Fibroblast of the aortic adventitia (primary cell): ENCODE results near the gene PLA2G12B. TPM values are rescaled to one million over a fixed set of nuclear protein-coding genes. Genes with fewer than 3 reads are reported as not detected.

Source experiments
- DNase-seq: peaks from one replicate; pipeline ENCODE4 v3.0.0-alpha.2; 2010; ENCODE audit warnings: low read depth
- H3K4me3 ChIP-seq: 2 replicates; pipeline ENCODE4 v1.5.1; 2011; ENCODE audit warnings: low read depth, mild to moderate bottlenecking, control low read depth, low read length, moderate library complexity
- CTCF ChIP-seq: IDR thresholded peaks from 2 replicates; pipeline ENCODE4 v1.5.1; 2011; ENCODE audit warnings: mild to moderate bottlenecking, low read length, control low read depth, inconsistent platforms; ENCODE audit not compliant: insufficient read depth
- total RNA-seq: library from RNA; depleted of rRNA; stranded (reverse); fragments of >200 nt; gene quantifications from 2 replicates; pipeline ENCODE4 v1.2.3, GENCODE V29; 2012; ENCODE audit warnings: low replicate concordance

The PLA2G12B gene
- total RNA-seq, 1 donor, result not detected

GRCh38 chr10:72889391-72889831 lies 65.2 kb downstream of the PLA2G12B start:
- TF ChIP-seq CTCF, result no peak
- no peak overlapping the region for H3K4me3 ChIP-seq
- peak; percentile 22 for DNase-seq

GRCh38 chr10:72888151-72888638 lies 66.4 kb downstream of the PLA2G12B start:
- H3K4me3 ChIP-seq, result no peak overlapping the region
- no peak for TF ChIP-seq CTCF
- no peak for DNase-seq

GRCh38 chr10:72887043-72887442 lies 67.6 kb downstream of the PLA2G12B start:
- H3K4me3 ChIP-seq, result no peak overlapping the region
- TF ChIP-seq CTCF, result no peak
- DNase-seq, result no peak

GRCh38 chr10:72886621-72887020 lies 68.0 kb downstream of the PLA2G12B start:
- H3K4me3 ChIP-seq, result no peak overlapping the region
- no peak for TF ChIP-seq CTCF
- DNase-seq, result no peak

- no peak for DNase-seq
- no peak overlapping the region for H3K4me3 ChIP-seq
- TF ChIP-seq CTCF, result no peak
Observed at GRCh38 chr10:72885953-72886352, 68.7 kb downstream of the PLA2G12B start.

Other genes with a start within 250 kb of the PLA2G12B start
- gene OIT3, start 61.1 kb downstream of the PLA2G12B start, total RNA-seq, result not detected in 2 replicates
- 159 and 170 TPM in 2 replicates for gene P4HA1, start 142.1 kb upstream of the PLA2G12B start, total RNA-seq
- gene NUDT13, start 155.6 kb upstream of the PLA2G12B start, total RNA-seq, result 1.8 TPM in 2 replicates
- gene ECD, start 213.2 kb upstream of the PLA2G12B start, total RNA-seq, result 24.0 and 33.3 TPM in 2 replicates
- 30.8 and 47.5 TPM in 2 replicates for gene FAM149B1, start 213.3 kb upstream of the PLA2G12B start, total RNA-seq